Hematopoietic multipotent progenitor cell treated with erythropoietin and hydrocortisone succinate and interleukin-3 and kit ligand, for 17 days (in vitro differentiated cells): ENCODE data around the gene TMEM175.

Experiments
- DNase-seq: peaks from one replicate; pipeline ENCODE4 v3.0.0-alpha.2; 2015; ENCODE audit warnings: low spot score

Gene TMEM175

GRCh38 chr4:931960-932712, at the start of gene TMEM175, which contains the start of gene GAK:
TSS of gene TMEM175 (plus strand) at chr4:932460. CDS start at chr4:947740, 15,280 bp downstream.
TSS of gene GAK (minus strand) at chr4:932316. CDS start at chr4:932187, 129 bp downstream.
- peak; percentile 95 for DNase-seq

- no peak for DNase-seq
These were observed 49.6 kb upstream of the TMEM175 start for GRCh38 chr4:882646-883045.

GRCh38 chr4:883377-884095, 48.7 kb upstream of the TMEM175 start:
- DNase-seq, result no peak

- DNase-seq, result no peak
These were observed 48.0 kb upstream of the TMEM175 start for GRCh38 chr4:884259-884658.

GRCh38 chr4:884896-885295, 47.4 kb upstream of the TMEM175 start:
- DNase-seq, result no peak

- DNase-seq, result no peak
These were observed 46.9 kb upstream of the TMEM175 start for GRCh38 chr4:885353-885752.

GRCh38 chr4:886244-886643, 46.0 kb upstream of the TMEM175 start:
- DNase-seq, result no peak

- no peak for DNase-seq
These were observed 45.1 kb upstream of the TMEM175 start for GRCh38 chr4:887034-887763.

GRCh38 chr4:888029-888428, 44.2 kb upstream of the TMEM175 start:
- no peak for DNase-seq

- DNase-seq, result no peak
These were observed 42.7 kb upstream of the TMEM175 start for GRCh38 chr4:889516-889915.

- DNase-seq, result no peak
These were observed 42.1 kb upstream of the TMEM175 start for GRCh38 chr4:890036-890695.

GRCh38 chr4:891747-892146, 40.5 kb upstream of the TMEM175 start:
- DNase-seq, result no peak

GRCh38 chr4:892780-893179, 39.5 kb upstream of the TMEM175 start:
- DNase-seq, result no peak

- DNase-seq, result no peak
These were observed 38.8 kb upstream of the TMEM175 start for GRCh38 chr4:893276-893994.

- DNase-seq, result no peak
These were observed 38.1 kb upstream of the TMEM175 start for GRCh38 chr4:893995-894705.

GRCh38 chr4:895596-895995, 36.7 kb upstream of the TMEM175 start:
- DNase-seq, result no peak

GRCh38 chr4:896216-896615, 36.0 kb upstream of the TMEM175 start:
- DNase-seq, result no peak

GRCh38 chr4:896630-897029, 35.6 kb upstream of the TMEM175 start:
- no peak for DNase-seq

GRCh38 chr4:898123-898522, 34.1 kb upstream of the TMEM175 start:
- no peak for DNase-seq

GRCh38 chr4:898869-899555, 33.2 kb upstream of the TMEM175 start:
- no peak for DNase-seq
